Stimulated activated naive CD8-positive, alpha-beta T cell treated with anti-CD3 and anti-CD28 coated beads, Interleukin-15, Interleukin-2, amounts not matched to agents 100 U/mL and 50 U/mL, for 24 hours (primary cell): ENCODE results near the gene TMEM50A.
"Not testable (repeated sequence)": the region's sequence is repeated elsewhere in the genome, so short reads cannot be mapped to it uniquely, and the experiment has no call there.

Experiments
- ATAC-seq: fragments of 150-1000 bp; cut with Tn5 transposase; one replicate; pipeline ENCODE4 v1.10.0; 2021
- DNase-seq: peaks from one replicate; pipeline ENCODE4 v3.0.0; 2021

Gene TMEM50A

GRCh38 chr1:25338188-25338981, at the start of gene TMEM50A:
TSS of gene TMEM50A (plus strand) at chr1:25338334. CDS start at chr1:25340487, 2,153 bp downstream.
- ATAC-seq = peak; percentile 85
- DNase-seq = peak; percentile 92

DNA sequence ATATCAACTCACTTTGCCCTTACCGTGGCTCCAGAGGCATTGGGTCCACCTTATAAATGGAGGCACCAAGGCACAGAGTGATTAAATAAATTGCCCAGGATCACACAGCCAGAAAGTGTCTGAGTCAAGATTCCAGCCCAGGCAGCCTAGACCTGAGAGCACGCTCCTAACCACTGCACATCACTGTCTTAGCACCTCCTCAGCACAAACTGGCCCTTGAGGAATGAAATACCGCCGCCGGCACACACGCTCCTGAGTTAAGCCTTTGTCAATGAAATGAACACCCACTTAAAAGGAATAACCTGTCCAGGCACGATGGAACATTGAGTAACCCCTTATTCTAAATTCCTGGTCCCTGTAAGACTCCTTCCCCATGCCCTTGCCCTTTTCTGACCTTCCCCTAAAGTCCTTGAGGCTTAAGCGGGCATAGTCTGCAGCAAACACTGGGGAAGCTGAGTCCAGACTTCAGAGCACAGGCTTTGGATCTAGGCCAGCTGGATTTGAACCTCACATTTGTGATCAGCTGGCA, 49.5 kb upstream of the TMEM50A start:
- ATAC-seq, DNase-seq: not testable (repeated sequence)

DNA sequence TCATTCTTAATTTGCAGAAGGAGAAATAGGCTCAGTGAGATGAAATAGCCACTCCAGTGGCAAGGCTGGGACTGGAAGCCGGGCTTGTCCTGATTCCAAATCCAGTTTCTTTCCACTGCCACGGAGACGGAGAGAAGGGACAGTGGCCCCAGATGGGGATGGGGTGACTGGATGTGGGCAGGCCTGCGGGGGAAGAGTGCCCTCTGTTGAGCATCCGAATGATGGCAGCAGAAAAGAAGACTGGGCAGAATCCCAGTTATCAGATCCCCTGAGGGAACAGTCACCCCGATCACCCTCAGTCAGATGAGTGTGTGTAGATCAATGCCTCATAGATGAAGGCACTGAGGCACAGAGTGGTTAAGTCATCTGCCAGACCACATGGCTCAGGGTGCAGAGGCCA, 48.1 kb upstream of the TMEM50A start:
- ATAC-seq = peak; percentile 55
- DNase-seq = not testable (repeated sequence)

DNA sequence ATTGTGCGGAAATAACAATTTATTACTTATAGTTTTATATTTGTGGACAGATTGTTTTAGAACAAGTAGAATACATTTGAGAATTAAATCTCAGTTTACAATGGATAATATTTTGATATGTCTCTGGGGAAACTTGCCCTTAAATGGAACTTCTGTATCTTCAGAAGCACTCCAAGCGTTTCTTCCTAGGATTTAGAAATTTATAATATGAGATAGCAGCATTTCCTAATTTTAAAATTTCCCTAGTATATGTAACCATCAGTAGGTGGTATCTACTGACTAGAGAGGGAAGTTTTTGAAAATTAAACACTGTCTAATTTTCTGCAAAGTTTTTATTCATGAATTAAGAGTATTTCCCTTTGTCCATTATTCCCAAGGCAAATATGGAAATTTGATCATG, 44.7 kb upstream of the TMEM50A start:
- ATAC-seq, DNase-seq: not testable (repeated sequence)

DNA sequence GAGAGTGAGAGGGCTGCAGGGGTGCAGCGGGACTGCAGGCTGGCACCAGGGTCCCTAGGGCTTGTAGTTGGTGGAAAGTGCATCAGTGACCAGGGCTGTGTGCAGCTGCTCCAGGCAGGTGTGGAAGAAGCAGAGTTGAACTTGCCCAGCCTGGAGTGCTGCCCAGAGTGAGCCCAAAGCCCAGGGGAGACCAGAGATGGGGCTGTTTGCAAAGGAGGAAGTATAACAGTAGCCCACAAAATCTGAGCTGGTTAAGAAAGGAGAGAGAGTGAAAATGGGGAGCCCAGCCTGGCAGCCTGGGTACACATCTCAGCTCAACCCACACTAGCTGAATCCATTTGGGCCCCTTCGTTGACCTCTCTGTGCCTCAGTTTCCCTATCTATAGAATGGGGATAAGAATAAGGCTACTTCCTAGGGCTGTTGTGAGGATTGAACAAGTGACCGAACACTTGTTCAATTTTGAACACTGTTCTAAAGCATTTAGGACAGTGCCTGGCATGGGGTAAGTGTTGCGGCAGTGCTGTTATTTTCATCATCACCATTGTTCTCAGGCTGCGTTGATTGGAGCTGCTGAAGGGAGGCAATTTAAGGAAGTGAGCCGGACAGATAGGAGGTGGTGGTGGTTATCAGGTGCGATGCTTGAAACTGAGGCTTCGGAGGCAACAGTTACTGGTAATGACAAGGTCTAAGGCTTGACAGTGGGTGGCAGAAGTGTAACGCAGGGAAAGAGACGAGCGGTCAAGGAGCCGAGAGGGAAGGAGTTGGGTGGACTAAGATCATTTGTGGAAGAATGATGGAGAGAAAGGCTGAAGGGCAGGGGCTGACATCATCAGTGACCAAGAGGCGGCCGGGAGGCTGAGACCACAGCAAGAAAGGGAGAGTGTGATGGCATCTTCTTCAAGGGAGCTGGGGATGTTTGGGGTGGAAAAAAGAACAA, 43.0 kb upstream of the TMEM50A start:
- not testable (repeated sequence) for ATAC-seq, DNase-seq

- not testable (repeated sequence) for ATAC-seq, DNase-seq
Measured at GRCh38 chr1:25296501-25296900, 41.6 kb upstream of the TMEM50A start.

- not testable (repeated sequence) for DNase-seq, ATAC-seq
Measured at GRCh38 chr1:25300729-25301128, 37.4 kb upstream of the TMEM50A start.

DNA sequence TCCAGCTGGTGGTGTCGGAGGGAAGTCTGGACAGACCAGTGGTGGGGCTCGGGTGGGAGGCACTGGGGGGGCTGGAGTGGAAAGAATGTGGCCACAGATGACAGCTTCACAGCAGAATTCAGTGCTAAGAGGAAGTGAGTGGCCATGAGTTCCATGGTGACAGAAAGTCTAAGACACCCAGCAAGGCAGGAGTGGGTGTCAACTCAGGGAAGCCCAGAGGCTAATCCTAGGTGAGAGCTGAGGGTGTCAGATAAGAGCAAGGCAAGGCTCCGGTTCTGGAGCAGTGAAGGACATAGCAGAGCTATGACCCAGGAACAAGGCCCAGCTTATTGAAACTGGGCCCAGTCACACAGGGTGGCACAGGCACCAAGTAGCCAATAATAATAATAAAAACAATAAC, 35.8 kb upstream of the TMEM50A start:
- not testable (repeated sequence) for ATAC-seq, DNase-seq

GRCh38 chr1:25304936-25305335, 33.2 kb upstream of the TMEM50A start:
- not testable (repeated sequence) for DNase-seq, ATAC-seq

DNA sequence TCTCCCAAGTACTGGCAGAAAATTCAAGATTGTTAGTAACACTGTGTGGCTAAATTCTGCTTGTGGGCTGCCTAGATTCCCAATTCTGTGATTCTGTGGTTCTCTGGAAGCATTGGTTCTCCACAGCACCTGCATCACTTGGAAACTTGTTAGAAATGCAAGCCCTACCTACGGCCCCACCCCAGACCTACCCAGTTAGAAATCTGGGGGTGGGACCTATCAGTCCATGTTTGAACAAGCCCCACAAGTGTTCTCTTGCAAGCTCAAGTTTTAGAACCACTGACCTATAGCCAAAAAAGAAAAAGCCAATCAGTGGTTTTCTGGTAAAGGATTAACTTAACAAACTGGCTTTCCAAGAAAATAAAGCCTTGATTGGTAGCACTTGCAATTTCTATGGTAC, 30.0 kb upstream of the TMEM50A start:
- ATAC-seq, DNase-seq: not testable (repeated sequence)

DNA sequence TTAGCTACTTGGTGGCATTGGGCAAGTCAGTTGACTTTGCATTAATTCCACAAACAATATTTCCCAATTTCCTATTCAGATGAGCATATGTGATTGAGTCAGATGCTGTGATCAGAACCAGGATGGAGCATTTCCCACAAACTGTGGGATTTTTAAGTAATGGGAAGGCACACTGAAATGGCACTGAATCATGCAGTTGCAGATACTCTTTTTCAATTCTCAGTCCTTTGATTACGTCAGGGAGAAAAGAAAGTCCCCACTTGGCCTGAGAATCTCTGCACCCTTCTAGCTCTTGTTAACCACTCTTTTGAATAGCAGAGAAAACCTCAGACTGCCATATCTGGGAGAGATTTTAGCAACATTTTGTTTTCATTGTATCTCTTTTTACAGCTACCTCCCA, 29.0 kb upstream of the TMEM50A start:
- ATAC-seq, DNase-seq: not testable (repeated sequence)

DNA sequence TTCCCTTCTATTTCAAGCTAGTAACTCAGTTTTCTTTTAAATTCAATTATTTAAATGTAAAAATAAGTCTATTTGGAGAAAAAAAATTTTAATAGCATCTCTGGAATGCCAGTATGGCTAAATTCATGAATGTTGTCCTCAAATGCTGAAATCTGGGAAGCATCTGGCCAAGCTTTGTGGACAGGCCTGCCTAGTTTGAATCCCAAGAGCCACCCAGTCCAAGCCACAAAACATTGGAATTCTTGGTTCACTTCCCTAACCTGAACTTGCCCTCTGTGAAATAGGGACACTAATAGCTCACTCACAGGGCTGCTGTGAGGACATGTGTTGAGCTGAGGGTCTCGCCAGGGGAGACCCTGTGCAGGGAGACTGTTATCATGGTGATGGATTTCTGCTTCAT, 28.6 kb upstream of the TMEM50A start:
- not testable (repeated sequence) for ATAC-seq, DNase-seq

DNA sequence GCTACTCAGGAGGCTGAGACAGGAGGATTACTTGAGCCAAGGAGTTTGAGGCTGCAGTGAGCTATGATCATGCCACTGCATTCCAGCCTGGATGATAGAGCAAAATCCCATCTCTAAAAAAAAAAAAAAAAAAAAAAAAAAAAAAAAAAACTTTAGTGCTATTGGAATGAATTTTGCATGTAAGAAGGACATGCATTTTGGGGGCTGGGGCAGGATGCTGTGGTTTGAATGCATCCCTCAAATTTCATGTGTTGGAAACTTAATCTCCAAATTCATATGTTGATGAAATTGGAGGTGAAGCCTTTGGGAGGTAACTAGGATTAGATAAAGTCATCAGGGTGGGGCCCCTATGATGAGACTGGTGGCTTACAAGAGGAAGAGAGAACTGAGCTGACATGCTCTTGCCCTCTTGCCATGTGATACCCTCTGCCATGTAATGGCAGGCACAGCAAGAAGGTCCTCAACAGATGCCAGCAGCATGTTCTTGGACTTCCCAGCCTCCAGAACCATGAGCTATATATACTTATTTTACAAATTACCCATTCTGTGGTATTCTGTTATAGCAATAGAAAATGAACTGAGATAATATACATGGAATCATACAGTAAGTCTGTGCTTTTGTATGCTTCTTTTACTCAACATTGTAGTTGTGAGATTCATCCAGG, 25.2 kb upstream of the TMEM50A start:
- not testable (repeated sequence) for ATAC-seq, DNase-seq

DNA sequence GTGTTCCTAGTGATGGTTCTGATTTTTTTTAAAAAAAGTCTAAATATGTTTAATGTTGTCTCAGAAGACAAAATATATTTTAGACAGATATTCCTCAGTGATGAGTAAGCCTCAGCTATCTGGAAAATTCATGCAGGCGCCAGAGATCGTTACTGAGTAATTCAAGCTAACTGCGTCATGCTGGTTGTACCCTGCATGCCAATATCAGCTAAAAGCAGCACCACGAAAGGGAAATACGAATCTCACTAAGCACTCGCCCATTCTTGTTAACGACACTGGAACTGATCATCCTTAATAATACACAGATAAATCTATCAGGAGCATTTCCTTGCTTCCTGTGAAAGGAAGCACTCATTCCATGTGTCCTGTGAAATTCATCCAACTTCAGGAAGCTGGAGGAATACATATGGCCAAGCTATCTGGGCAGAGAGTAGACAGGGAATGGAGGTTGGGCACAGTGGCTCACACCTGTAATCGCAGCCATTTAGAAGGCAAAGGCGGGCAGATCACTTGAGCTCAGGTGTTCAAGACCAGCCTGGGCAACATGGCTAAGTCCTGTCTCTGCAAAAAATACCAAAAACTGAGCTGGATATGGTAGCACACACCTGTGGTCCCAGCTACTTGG, 17.7 kb upstream of the TMEM50A start:
- not testable (repeated sequence) for DNase-seq, ATAC-seq

GRCh38 chr1:25322127-25322526, 16.0 kb upstream of the TMEM50A start:
- not testable (repeated sequence) for ATAC-seq, DNase-seq

DNA sequence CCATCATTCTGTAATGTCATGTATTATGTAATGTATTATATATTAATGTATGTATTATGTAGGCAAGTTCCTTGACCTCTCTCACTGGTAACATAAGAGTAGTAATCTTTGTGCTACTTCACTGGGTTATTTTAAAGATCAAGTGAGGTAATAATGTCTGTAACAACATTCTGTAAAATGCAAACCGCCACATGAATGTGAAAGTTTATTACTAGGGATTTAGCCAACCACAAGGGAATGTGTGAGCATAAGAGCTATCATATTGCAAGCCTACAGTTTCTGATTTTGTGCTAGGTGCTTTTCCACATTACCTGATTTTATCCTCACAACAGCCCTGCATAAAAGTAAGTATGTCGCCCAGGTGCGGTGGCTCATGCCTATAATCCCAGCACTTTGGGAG, 13.7 kb upstream of the TMEM50A start:
- DNase-seq, ATAC-seq: not testable (repeated sequence)

- DNase-seq = not testable (repeated sequence)
- peak; percentile 71 for ATAC-seq
Measured at GRCh38 chr1:25327864-25328790, 10.0 kb upstream of the TMEM50A start.

- not testable (repeated sequence) for ATAC-seq, DNase-seq
Measured at GRCh38 chr1:25328791-25329185, 9.3 kb upstream of the TMEM50A start.

DNA sequence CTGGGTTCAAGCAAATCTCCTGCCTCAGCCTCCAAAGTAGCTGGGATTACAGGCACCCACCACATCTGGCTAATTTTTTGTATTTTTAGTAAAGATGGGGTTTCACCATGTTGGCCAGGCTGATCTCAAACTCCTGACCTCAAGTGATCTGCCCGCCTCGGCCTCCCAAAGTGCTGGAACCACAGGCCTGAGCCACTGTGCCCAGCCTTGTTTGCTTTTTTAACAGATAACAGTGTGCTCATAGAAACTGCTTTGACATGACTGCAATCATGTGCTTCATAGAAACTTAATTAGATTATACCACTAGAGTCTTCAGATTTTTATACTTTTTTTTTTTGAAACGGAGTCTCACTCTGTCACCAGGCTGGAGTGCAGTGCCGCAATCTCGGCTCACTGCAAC, 8.8 kb upstream of the TMEM50A start:
- ATAC-seq, DNase-seq: not testable (repeated sequence)

DNA sequence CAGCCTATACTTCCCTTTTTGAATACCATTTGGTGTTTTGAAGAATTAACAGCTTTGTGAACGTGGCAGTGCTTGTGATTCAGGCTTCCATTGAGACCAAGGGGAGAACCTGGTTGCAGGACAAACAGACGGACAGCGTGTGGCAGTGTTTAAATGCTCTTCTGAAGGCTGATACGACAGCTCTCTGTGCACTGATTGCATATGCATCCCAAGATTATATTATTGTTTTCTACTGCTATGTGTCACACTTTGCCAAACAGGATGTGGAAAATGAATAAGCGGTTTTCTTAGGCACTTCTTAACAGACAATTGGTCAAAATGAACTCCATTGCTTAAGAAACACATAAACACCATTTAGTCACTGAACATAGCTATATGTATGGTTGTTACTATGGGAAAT, 8.2 kb upstream of the TMEM50A start:
- peak; percentile 65 for ATAC-seq
- not testable (repeated sequence) for DNase-seq
